Spleen (tissue), 7 donors: ENCODE results near the gene UVSSA.

ENCODE experiments used
- POLR2A ChIP-seq, 3 donors: fragments of 450-650 bp; IDR thresholded peaks; one replicate each; pipeline ENCODE4 v1.5.1; 2017; ENCODE audit warnings: antibody characterized with exemption in 3 of 3, mild to moderate bottlenecking in 1 of 3
- POLR2AphosphoS5 ChIP-seq, 3 donors: sonication (generic); formaldehyde crosslinking; IDR thresholded peaks; one replicate each; pipeline ENCODE4 v1.5.1; 2017; ENCODE audit warnings: antibody characterized with exemption in 3 of 3
- TF ChIP-seq, protein P1 (sequence below), 11 experiments: fragments of 200-600 bp in 7 of 11; fragments of 450-650 bp in 4 of 11; sonication (generic) in 4 of 11; IDR thresholded peaks in 8 of 11; conservative IDR thresholded peaks in 3 of 11; 1 replicate in 7 of 11; 2 replicates in 4 of 11; pipeline versions ENCODE4 v1.4.0 to v1.8.0; 2016 to 2021; ENCODE audit warnings: antibody characterized with exemption in 11 of 11, inconsistent platforms in 4 of 11, mild to moderate bottlenecking in 1 of 11
- donor health status: DM: no; HTN: no; CAD: no; lungs with moderate emphysema.
- donor health status: DM: no; HTN: no; CAD: no.
- donor health status: DM: no; HTN: no; CAD: no.

GRCh38 chr4:1407657-1408333 is 60.8 kb downstream of the UVSSA start:
- no peak for TF ChIP-seq POLR2A (IDR thresholded peaks at IDR 0.05)
- TF ChIP-seq, protein P1, sequence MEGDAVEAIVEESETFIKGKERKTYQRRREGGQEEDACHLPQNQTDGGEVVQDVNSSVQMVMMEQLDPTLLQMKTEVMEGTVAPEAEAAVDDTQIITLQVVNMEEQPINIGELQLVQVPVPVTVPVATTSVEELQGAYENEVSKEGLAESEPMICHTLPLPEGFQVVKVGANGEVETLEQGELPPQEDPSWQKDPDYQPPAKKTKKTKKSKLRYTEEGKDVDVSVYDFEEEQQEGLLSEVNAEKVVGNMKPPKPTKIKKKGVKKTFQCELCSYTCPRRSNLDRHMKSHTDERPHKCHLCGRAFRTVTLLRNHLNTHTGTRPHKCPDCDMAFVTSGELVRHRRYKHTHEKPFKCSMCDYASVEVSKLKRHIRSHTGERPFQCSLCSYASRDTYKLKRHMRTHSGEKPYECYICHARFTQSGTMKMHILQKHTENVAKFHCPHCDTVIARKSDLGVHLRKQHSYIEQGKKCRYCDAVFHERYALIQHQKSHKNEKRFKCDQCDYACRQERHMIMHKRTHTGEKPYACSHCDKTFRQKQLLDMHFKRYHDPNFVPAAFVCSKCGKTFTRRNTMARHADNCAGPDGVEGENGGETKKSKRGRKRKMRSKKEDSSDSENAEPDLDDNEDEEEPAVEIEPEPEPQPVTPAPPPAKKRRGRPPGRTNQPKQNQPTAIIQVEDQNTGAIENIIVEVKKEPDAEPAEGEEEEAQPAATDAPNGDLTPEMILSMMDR (IDR thresholded peaks at IDR 0.05 in 8 of 11, conservative IDR thresholded peaks at IDR 0.05 in 3 of 11) = no peak
- TF ChIP-seq POLR2AphosphoS5 (IDR thresholded peaks at IDR 0.05) = no peak
